DOHH2 (cell line): ENCODE data around the gene NUP210L.

Experiments
- EZH2phosphoT487 ChIP-seq: fragments of 200-600 bp; sonication (generic); IDR thresholded peaks from 2 replicates; pipeline ENCODE4 v1.6.1; 2017; ENCODE audit warnings: borderline replicate concordance, mild to moderate bottlenecking, antibody characterized with exemption, low read length, moderate library complexity, mixed read lengths
- TF ChIP-seq, protein P1 (sequence below): fragments of 200-600 bp; sonication (generic); IDR thresholded peaks from one replicate; pipeline ENCODE4 v1.5.1; 2014; ENCODE audit warnings: antibody characterized with exemption, mild to moderate bottlenecking, low read depth, low read length; ENCODE audit not compliant: poor library complexity, severe bottlenecking

DNA sequence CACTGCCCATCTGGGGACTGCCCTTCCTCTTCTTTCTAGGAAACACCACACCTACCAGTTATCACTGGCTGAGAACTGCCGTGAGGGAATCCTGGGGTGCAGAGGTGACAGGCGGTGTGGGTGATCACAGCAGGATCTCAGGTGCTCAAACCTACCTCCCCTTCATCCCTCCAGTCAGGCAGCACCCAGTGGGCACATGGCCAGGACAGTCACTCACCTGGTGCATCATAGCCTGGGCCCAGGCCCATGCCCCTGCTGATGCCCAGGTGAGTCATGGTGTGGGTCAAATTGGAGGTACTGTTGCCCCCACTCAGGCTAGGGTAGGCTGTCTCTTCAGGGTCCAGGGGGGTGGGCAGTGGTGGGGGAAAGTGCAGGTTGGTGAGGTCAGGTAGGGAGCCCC is 203.1 kb downstream of the NUP210L start:
- TF ChIP-seq, protein P1, sequence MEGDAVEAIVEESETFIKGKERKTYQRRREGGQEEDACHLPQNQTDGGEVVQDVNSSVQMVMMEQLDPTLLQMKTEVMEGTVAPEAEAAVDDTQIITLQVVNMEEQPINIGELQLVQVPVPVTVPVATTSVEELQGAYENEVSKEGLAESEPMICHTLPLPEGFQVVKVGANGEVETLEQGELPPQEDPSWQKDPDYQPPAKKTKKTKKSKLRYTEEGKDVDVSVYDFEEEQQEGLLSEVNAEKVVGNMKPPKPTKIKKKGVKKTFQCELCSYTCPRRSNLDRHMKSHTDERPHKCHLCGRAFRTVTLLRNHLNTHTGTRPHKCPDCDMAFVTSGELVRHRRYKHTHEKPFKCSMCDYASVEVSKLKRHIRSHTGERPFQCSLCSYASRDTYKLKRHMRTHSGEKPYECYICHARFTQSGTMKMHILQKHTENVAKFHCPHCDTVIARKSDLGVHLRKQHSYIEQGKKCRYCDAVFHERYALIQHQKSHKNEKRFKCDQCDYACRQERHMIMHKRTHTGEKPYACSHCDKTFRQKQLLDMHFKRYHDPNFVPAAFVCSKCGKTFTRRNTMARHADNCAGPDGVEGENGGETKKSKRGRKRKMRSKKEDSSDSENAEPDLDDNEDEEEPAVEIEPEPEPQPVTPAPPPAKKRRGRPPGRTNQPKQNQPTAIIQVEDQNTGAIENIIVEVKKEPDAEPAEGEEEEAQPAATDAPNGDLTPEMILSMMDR = no peak
- TF ChIP-seq EZH2phosphoT487 = no peak
